Hematopoietic multipotent progenitor cell (in vitro differentiated cells): ENCODE results near the gene VGLL4. TPM values are rescaled to one million over a fixed set of nuclear protein-coding genes. Genes with fewer than 3 reads are reported as not detected.

Source experiments
- DNase-seq, 3 donors: peaks; one replicate each; pipeline ENCODE4 v3.0.0-alpha.2; 2011 to 2015; ENCODE audit warnings: low read depth in 2 of 3, low spot score in 2 of 3
- total RNA-seq: library from RNA; depleted of rRNA; stranded (reverse); fragments of >200 nt; gene quantifications from one replicate; pipeline ENCODE4 v1.2.3, GENCODE V29; 2012

The VGLL4 gene
- total RNA-seq, 1 donor: 63.3 TPM

DNA sequence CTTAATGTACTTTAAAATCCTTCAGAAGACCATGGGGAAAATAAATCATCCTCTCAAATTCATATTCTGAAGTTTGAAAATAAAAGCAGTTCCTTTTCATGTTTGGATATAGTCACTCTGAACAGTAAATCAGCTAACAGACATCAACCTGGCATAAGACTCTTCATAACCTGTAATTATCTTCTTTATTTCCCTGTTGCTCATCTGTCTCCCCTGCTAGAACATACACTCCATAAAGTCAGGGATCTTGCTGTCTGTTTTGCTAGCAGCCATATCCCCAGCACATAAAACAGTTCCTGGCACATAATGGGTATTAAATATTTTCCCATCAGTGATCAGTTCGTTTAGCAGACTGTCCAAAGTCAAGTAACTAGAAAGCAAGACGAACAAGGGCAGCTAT, 11.2 kb downstream of the VGLL4 start:
- DNase-seq: no peak

DNA sequence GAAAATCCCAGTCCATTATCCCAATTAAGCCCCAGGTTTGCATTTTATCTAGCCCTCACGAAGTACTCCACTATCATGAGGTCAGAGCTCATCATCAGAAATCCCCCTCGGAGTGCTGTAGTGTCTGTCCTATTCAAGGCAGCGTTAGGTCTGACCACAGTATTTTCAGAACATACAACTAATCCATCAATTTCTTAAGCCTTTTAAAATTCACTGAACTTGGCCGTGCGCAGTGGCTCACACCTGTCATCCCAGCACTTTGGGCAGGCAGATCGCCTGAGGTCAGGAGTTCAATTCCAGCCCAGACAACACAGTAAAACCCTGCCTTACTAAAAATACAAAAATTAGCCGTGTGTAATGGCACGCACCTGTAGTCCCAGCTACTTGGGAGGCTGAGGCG, 11.9 kb downstream of the VGLL4 start:
- DNase-seq: no peak

DNA sequence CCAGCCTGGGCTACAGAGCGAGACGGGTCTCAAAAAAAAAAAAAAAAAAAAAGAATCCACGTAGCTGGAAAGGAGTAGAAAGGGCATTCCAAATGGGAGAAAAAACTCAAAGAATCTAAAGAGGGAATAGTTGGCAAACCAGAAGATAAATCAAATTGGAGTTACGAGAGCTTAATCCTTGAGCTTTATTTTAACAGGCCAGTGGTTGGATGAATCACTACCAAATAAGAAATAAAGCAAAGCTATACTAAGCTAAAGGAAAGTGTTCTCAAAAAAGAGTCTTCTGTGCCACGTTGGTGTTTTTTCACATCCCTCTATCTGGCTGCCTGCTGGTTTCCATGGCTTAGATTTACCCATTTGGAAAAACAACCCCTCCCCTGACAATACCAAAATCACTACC, 14.0 kb downstream of the VGLL4 start:
- DNase-seq: no peak

DNA sequence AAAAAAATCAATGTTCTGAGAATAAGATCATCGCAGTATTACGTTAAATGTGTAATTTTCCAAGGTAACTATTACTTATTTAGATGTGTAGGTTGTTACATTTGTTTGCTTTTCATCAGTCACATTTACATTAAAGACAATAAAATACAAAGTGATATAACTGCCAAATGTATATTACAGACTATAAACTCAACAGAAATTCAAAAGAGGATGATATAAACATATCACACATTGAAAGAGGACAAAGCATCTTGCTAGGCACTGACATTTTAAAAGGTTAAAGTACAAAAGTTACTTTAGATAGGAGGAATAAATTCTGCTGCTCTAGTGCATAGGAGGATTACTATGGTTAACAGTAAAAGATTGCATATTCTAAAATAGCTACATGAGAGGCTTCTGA, 16.1 kb downstream of the VGLL4 start:
- no peak for DNase-seq

DNA sequence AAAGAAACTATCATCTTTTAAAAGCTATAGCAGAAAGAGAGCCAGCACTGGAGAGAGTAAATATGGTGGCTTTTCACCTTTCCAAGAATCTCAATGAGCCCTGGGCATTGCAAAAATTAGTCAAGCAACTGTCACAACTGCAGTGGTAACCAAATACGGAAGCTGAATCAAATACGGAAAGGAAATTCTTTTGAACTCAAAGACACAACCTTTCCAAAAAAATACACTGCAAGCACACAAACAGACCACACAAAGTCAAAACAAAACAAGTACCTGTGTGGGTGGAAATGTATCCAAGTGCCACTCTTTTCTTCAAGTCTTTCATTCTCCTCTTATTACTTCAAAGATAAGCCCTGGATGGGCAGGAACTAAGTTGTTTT, 17.6 kb downstream of the VGLL4 start:
- DNase-seq: no peak

DNA sequence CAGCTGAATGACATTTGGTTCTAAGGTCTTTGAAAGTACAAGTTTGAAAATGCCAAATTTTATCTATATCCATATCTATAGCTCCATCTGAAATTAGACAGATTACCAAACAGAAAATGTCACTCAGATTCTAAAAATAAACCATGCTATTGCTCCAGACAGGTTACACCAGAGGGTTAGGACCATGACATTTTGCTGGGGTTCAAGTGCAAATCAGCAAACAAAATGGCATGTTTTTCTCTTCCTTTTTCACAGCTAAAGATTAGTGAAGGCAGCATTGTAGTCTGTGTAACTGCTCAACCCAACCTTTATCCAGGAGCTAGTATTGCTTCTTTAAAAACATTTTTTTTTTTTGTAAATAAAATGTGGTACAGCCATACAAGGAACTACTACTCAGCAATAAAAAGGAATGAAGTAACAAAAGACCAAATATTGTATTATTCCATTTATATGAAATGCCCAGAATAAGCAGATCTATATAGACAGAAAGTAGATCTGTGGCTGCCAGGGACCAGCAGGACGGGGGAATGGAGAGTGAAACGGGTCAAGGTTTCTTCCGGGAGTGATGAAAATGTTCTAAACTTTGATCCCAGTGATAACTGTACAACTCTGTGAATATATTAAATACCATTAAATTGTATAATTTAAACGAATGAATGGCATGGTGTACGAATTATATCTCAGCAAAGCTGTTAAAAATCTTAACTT, 18.2 kb downstream of the VGLL4 start:
- DNase-seq: no peak

DNA sequence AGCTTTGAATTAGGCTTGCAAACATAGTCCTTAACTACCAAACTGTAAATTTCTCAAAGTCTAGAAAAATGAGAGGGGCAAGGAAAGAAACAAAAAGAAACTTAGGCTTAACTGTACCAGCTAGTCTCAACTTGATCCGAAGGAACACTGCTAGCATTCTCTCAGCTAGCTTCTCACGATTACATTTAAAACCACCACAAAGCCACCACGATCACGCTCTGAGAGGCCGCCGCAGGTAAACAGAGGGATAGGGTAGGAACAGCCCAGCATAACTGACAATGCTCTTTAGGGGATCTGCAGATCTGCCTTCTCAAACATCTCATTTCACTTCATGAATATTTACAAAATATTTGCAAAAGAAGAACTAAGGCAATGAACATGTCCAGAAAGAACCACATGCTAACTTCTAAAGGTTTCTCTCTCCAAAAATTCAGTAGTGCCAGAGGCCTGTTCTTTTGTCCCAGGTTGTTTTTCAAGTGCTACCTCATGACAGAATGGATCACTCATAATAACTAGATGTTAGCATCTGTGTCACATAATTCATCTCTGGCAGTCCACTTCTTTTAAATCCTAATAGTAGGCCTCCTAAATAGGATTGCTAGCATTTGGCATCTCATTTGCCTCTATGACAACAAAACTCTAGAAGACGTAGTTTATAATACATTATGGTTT, 18.9 kb downstream of the VGLL4 start:
- no peak for DNase-seq

DNA sequence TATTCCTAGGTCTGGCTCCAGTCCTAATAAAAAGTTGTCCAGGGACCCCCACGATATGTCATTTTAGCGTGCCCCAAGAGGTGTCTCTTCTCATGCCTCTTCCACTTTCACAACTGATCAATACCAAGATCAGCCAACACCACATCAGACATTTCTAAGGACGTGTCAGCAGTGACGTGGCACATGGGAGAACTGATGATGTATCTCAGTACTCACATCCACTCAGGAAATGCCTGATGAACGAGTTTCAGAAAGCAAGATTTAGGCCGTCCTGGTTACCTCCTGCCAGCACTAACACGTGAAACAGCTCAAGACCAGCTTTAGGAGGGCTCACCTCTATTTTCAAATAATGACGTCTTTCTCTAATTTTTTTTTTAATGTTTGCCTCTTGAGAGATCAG, 19.6 kb downstream of the VGLL4 start:
- no peak for DNase-seq

DNA sequence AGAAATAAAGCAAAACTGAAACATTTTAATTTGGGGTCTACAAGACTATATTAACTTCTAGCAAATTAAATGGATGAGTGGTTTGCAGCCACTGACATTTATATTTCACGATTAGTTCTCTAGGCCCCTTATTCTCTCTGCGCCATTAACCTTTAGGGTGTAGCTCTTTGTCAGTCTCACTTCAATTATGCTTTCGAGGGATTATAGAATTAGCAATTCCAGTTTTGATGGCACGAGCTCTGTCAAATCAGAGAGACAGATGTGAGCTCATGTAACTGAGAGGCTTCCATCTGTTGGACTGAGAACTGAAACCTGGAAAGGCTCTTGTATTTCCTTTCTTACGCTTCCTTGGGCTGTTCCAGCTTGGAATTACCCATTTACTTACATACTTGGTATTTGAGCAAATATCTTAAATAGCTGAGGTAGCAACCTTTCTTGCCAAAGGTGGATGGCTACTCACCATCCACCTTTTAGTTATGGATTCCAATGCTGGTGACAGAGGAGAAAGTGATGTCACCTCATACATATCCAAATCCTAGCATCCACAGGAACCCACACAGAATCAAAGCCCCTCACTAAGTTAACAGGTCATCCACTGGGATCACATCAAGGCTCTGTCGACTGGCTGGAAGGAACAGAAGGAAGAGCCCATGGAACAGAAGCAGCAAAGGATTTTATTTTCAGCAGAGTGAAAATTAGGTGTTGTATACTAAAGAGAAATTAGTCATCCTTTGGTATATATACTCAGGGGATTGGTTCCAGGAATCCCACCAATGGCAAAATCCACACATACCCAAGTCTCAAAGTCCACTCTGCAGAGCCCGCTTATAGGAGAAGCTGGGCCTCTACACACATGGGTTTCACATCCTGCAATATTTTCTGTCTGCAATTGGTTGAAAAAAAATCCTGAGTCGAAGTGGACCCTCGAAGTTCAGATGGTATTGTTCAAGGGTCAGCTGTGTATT, 20.8 kb downstream of the VGLL4 start:
- no peak for DNase-seq

DNA sequence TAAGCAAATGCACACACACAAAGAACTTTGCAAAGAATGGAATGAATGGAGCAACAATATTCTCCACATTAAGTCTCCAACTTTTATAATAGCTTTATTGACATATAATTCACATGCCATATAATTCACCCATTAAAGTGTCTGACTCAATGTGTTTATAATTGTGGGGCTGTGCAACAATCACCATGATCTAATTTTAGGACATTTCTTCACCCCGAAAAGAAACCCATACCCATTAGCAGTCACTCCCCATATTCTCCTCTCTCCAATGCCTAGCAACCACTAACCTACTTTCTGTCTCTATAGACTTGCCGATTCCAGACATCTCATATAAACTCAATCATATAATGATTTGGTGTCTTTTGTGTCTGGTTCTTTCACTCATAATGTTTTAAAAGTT, 22.6 kb downstream of the VGLL4 start:
- no peak for DNase-seq

DNA sequence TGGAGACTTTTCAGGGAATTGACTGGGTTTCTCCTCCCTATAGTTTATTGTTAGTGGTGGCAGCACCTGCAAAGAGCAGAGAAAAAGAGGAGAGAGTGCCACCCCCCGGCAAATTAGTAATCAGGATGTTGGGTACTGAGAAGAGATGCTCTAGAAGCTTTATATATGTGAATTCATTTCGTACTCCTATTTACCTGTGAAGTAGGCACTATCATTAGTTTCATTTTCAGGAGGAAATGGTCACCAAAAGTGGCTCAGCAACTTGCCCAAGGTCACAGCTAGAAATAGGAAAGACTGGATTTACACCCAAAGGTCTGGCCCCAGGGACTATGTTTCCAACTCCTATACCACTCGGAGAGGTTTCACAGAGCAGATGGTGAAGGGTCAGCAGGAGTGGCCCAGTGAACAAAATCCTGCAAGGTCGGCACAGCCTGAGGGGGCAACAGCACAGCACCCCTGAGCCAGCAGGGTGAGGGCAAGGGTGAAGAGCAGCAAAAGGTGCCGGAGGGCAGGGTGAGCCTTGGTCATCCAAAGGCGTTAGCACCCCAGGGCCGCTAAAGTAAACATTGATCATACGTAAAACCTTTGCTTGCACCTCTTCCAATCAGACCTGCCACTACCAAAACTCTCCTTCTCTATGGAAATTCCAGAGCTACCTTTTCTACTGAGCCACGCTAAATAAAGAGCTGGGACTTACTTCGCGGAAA, 23.6 kb downstream of the VGLL4 start:
- no peak for DNase-seq

DNA sequence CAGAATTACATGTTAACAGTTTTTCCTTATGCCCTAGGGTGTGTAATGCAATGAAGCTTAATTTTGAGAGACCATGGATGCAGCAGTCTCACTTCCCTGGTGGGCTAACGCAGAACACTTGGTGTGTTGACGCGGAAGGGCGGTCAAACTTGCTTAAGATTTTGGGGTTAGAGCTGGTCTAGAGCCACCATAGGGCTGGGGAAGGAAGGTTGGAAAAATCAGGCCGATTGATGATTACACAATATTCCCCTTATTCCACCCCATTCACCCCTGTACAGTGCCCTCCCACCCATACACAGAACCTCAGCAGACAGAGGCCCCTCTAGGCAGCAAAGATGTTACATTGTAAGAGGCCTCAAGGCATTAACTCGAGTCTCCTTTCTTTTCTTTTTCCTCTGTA, 24.3 kb downstream of the VGLL4 start:
- DNase-seq: no peak

DNA sequence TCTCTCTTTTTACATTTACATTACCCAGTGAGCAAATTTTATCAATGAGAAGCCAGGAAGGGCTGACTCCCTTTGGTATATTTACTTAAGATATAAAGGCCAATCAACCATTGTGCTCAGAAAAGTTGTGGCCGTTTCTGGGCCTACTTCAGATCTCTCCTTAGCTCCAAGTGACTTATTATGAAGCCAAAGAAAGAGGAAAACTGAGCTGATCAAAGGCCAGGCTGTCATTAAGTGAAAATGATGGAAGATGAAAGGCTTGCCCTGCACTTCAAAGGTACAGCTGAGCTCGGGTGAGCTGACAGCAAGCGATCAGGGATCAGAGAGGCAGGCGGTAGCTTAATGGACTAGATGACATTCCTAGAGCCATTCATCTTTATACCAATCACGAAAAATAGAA, 24.8 kb downstream of the VGLL4 start:
- no peak for DNase-seq

DNA sequence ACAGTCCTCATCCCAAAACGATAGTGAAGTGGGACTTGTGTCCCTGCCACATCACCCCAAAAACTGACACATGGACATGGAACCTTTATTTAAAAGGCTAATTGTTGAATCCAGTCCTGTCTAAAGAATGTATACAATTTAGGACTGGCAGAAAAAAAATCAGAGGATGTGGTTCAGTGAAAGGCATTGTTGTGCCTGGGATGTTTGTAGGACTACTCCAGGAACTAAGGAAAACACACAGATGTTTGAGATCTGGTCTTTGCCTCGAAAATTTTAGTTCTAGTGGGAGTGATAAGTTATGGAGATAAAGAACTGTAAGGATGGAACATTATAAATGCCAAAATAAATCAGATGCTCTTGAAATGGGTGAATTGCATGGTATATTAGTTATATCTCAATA, 27.2 kb downstream of the VGLL4 start:
- DNase-seq: no peak

DNA sequence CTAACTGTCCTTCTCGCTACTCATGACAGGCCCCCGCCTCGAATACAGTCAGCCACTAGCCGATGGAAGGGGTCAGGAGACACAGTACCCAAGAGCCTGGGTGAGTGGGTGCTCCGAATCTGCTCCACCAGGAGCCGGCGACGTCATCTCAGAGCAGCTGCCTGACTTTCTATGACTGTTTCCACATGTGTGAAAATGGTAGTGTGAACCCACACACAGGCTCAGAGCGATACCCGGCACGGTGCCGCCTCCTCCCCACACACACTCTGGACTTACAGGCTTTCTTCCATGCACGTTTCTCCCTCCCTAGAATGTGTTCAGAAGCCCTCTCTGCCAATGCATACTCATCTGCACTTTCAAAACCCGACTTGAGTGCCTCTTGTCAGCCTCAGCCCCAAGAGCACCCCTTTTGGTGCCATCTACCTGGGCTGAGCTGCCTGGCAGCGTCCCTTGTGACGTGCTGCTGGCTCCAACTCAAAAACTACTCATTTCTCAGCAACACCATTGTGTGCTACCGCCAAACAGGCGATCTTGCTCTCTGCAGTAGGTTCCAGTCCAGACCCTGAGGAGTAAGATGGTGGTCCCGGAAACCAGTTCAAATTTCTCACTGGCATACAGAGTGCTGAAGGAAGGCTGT, 29.7 kb downstream of the VGLL4 start:
- DNase-seq: no peak

DNA sequence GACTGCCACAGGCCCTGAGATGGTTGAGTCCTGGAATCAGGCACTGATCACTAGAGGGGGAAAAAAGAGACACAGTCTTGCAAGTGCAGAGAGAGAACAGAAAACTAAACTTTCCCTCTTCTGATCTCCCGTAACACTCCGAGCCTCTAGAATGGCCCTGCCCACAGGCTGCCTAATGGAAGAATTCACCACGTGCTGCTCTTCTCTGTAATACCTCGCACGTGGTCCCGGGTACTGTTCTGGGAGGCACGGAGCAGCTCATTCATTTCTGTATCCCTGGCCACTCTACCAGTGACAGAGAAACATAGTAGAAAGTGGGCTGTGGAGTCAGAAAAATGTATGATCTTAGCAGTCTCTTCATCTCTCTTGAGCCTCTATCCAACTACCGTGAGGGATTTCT, 30.4 kb downstream of the VGLL4 start:
- no peak for DNase-seq

DNA sequence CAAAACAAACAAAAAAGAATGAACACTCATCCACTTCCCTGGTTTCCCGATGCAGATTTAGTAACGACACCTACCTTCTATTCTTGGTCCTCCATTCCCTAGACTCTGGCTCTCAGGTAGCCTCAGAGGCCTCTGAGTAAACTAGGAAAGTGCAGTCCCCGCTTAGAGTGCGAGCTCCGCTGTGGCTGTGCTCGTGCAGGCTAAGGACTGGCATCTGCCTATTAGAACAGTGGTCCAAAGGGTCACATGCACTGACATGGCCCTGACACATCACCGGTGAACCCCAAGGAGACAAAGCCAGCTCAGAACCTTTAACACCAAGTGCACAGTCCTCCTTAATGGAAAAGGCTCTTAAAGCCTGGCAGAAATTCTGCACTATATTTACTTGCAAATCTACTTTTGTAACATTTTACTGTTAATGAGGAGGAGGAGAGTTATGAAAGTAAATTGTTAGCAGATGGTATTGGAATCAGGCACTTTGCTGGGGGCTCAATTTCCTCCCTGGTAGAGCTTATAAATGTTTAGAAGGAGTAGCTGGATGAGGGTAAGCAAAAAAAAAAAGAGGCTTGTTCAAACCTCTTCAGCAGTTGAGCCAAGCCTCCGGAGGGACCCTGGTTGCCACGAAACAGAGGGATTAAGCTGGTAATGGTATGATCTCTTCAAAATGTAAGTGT, 31.1 kb downstream of the VGLL4 start:
- DNase-seq: no peak

DNA sequence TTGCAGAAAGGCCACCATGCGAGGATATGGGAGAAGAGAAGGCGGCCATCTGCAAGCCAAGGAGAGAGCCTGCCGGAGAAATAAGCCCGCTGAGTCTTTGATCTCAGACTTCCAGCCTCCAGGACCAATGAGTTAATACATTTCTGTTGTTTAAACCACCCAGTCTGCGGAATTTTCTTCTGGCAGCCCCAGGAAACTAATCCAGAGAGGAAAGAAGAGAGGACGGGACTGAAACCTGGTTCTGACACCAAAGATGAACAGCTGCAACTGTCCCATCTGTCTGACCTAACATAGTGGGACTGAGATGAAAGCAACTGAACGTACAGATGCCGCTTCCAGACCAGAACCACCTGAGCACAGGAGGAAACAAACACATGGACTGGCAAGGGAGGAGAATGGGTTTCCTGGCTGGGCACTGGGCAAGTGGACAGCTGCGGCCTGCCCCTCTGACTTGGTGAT, 32.3 kb downstream of the VGLL4 start:
- DNase-seq: no peak

DNA sequence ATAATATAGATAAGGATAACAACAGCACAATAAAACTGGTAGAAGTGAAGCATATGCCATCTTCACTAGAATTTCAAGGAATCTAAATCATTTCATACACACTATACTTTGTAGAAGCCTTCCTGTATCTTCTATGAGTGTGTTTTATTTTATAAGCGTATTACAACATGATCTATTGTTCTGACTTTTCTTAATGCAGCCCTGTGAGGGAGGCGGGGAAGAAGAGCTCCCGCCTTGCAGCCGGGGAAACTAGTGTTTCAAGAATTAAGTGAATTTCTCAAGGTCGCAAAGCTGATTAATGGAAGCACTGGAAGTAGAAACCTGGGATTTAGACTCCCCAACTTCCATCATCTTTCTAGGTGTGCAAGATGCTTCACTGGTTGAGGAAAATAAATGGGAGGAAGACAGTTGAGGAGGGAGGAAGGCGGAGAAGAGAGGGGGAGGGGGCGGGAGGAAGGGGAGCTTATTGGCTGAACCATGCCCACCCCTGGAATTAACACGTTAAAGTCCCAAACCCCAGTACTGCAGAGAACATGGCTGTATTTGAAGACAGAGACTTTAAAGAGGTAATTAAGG, 32.9 kb downstream of the VGLL4 start:
- no peak for DNase-seq
